Neuronal stem cell (in vitro differentiated cells): Measurements from ENCODE around the gene FAM13B.
"Not testable (repeated sequence)": the region's sequence is repeated elsewhere in the genome, so short reads cannot be mapped to it uniquely, and the experiment has no call there.

Source experiments
- DNase-seq: peaks from one replicate; pipeline ENCODE4 v3.0.0-alpha.2; 2013; ENCODE audit warnings: low spot score
- H2AFZ ChIP-seq: one replicate; pipeline ENCODE4 v1.6.1; 2013; ENCODE audit warnings: mild to moderate bottlenecking, low read length, inconsistent platforms
- H2AK5ac ChIP-seq: 2 replicates; pipeline ENCODE4 v1.6.1; 2013; ENCODE audit warnings: low read depth, mild to moderate bottlenecking, inconsistent platforms, low read length, moderate library complexity, mixed read lengths
- H2BK120ac ChIP-seq: 2 replicates; pipeline ENCODE4 v1.6.1; 2013; ENCODE audit warnings: low read depth, mild to moderate bottlenecking, inconsistent platforms, low read length, moderate library complexity, mixed read lengths
- H2BK12ac ChIP-seq: one replicate; pipeline ENCODE4 v1.6.1; 2013; ENCODE audit warnings: low read length, inconsistent platforms
- H2BK15ac ChIP-seq: 2 replicates; pipeline ENCODE4 v1.6.1; 2013; ENCODE audit warnings: mild to moderate bottlenecking, low read length, inconsistent platforms, mixed read lengths
- H2BK5ac ChIP-seq: one replicate; pipeline ENCODE4 v1.6.1; 2013; ENCODE audit warnings: inconsistent platforms, mild to moderate bottlenecking, low read length, moderate library complexity
- H3K14ac ChIP-seq: one replicate; pipeline ENCODE4 v1.6.1; 2013; ENCODE audit warnings: low read length, inconsistent platforms
- H3K18ac ChIP-seq: 2 replicates; pipeline ENCODE4 v1.6.1; 2013; ENCODE audit warnings: low read length, inconsistent platforms
- H3K23ac ChIP-seq: 2 replicates; pipeline ENCODE4 v1.6.1; 2013; ENCODE audit warnings: low read depth, mild to moderate bottlenecking, mixed read lengths, low read length, inconsistent platforms; ENCODE audit not compliant: poor library complexity
- H3K27ac ChIP-seq: replicated peaks from 3 replicates; pipeline ENCODE4 v1.5.1; 2013; ENCODE audit warnings: low read length, inconsistent platforms
- H3K27me3 ChIP-seq, 3 experiments: 2 replicates each; pipeline ENCODE4 v1.6.1; 2013; ENCODE audit warnings: low read length in 3 of 3, mild to moderate bottlenecking in 2 of 3, inconsistent platforms in 1 of 3, low read depth in 1 of 3, mixed read lengths in 1 of 3, moderate library complexity in 1 of 3; ENCODE audit not compliant: control insufficient read depth in 3 of 3, insufficient read depth in 3 of 3
- H3K36me3 ChIP-seq, 2 donors: replicated peaks in 1 of 2; 2 replicates each; pipeline ENCODE4 v1.6.1; 2013; ENCODE audit warnings: low read length in 2 of 2; ENCODE audit not compliant: control insufficient read depth in 2 of 2, insufficient read depth in 2 of 2
- H3K4ac ChIP-seq: 2 replicates; pipeline ENCODE4 v1.6.1; 2013; ENCODE audit warnings: inconsistent platforms, mild to moderate bottlenecking, low read length, moderate library complexity
- H3K4me1 ChIP-seq, 2 donors: 1 replicate in 1 of 2; 2 replicates in 1 of 2; pipeline ENCODE4 v1.6.1; 2013; ENCODE audit warnings: low read length in 2 of 2, low read depth in 1 of 2; ENCODE audit not compliant: control insufficient read depth in 2 of 2, insufficient read depth in 1 of 2
- H3K4me2 ChIP-seq: one replicate; pipeline ENCODE4 v1.6.1; 2013; ENCODE audit warnings: mild to moderate bottlenecking, low read length, inconsistent platforms; ENCODE audit not compliant: insufficient read depth, poor library complexity, severe bottlenecking
- H3K4me3 ChIP-seq, 2 donors: 2 replicates each; pipeline ENCODE4 v1.5.1; 2013; ENCODE audit warnings: low read length in 2 of 2, mild to moderate bottlenecking in 2 of 2, inconsistent platforms in 1 of 2, moderate library complexity in 1 of 2
- H3K79me1 ChIP-seq: one replicate; pipeline ENCODE4 v1.6.1; 2013; ENCODE audit warnings: low read depth, mild to moderate bottlenecking, inconsistent platforms, low read length, moderate library complexity
- H3K9ac ChIP-seq: one replicate; pipeline ENCODE4 v1.6.1; 2013; ENCODE audit warnings: mild to moderate bottlenecking, low read depth, low read length, inconsistent platforms; ENCODE audit not compliant: poor library complexity
- H3K9me3 ChIP-seq, 2 donors: replicated peaks in 1 of 2; 2 replicates each; pipeline versions ENCODE3 to v1.6.1; 2013; ENCODE audit warnings: low read length in 2 of 2, mild to moderate bottlenecking in 2 of 2, inconsistent platforms in 1 of 2, low read depth in 1 of 2, mixed read lengths in 1 of 2, moderate library complexity in 1 of 2; ENCODE audit not compliant: control insufficient read depth in 2 of 2, insufficient read depth in 1 of 2
- H4K8ac ChIP-seq: one replicate; pipeline ENCODE4 v1.6.1; 2013; ENCODE audit warnings: low read depth, mild to moderate bottlenecking, inconsistent platforms, low read length, moderate library complexity
- H4K91ac ChIP-seq: one replicate; pipeline ENCODE4 v1.6.1; 2013; ENCODE audit warnings: low read length, low read depth, mild to moderate bottlenecking, inconsistent platforms; ENCODE audit not compliant: poor library complexity
- WGBS, 2 donors: extraction: QIAGEN DNeasy Blood & Tissue Kit; methylation state at CpG; one replicate each; pipeline ENCODE4 v1.1.7; 2013; ENCODE audit warnings: missing lambda C conversion rate in 2 of 2, mixed read lengths in 1 of 2; ENCODE audit not compliant: insufficient read length in 2 of 2, insufficient replicate concordance in 1 of 2; ENCODE audit errors: extremely low coverage in 2 of 2; 5-methylcytosine and 5-hydroxymethylcytosine counted together

The FAM13B gene

DNA sequence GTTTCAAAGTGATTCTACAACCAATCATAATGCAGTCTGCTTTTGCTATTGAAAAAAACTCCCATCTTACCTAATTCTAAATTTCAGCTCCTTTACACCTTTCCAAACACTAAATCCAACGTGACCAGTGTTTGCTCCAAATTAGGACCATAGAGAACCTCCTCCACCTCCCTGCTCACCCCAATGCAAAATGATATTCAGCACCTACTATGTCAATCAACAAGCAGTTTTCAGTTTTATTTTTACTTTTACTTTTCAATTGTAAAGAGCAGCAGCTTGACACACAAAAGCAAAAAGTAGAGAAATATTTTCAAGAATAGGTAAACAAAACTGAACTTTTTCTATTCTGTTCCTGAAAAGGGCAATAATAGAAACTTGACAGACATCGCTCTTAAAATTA is 3.4 kb downstream of the FAM13B start:
- Histone ChIP-seq H3K27me3 (no peaks in the 10 kb centered on the region), H3K4me2 (no peak overlapping the region), H2BK120ac (no peak overlapping the region), H3K4me1 (peaks cover 3 to 4% of the 10 kb centered on the region in 2 donors), H3K79me1 (no peaks in the 10 kb centered on the region), H4K91ac (no peak overlapping the region), H4K8ac (no peak overlapping the region), H3K27ac (no peak overlapping the region), H3K9ac (no peak overlapping the region), H2BK5ac (no peak overlapping the region), H3K14ac (no peak overlapping the region), H3K4me3 (no peak overlapping the region), H3K4ac (no peak overlapping the region), H2BK15ac (no peak overlapping the region), H3K18ac (no peak overlapping the region), H3K9me3 (peaks cover 0 to 6% of the 10 kb centered on the region in 2 donors), H2AFZ (no peak overlapping the region), H2AK5ac (no peak overlapping the region), H3K36me3 (peaks cover 2 to 25% of the 10 kb centered on the region in 2 donors), H2BK12ac (no peak overlapping the region), H3K23ac (no peak overlapping the region)
- WGBS, 2 donors: no CpG with 5 or more reads among the region's 2 CpGs
- DNase-seq: no peak

DNA sequence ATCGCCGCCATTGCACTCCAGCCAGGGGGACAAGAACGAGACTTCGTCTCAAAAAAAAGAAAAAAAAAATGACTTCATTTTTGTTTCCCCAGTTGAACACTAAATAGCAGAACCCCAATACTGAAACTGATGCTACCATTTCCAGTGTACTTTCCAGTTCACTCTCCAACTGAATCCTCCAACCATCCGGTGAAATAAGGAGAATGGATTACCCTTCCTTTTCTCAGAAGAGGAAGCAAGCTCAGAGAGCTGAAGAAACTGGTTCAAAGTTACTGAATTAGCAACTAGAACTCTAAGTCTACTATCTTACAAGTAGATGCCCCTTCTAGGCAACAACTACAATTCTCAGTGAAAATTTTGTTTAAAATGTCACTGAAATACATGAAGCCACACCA is 3.9 kb downstream of the FAM13B start:
- Histone ChIP-seq H3K18ac (no peak overlapping the region), H3K9me3 (peaks cover 0 to 6% of the 10 kb centered on the region in 2 donors), H2AFZ (no peak overlapping the region), H2BK120ac (no peak overlapping the region), H2BK15ac (no peak overlapping the region), H3K4me3 (no peak overlapping the region), H2BK12ac (no peak overlapping the region), H3K36me3 (peaks cover 2 to 25% of the 10 kb centered on the region in 2 donors), H3K27me3 (no peaks in the 10 kb centered on the region), H3K14ac (no peak overlapping the region), H2BK5ac (no peak overlapping the region), H3K27ac (no peak overlapping the region), H3K4ac (no peak overlapping the region), H3K4me2 (no peak overlapping the region), H3K9ac (no peak overlapping the region), H2AK5ac (no peak overlapping the region), H3K4me1 (peaks cover 3 to 4% of the 10 kb centered on the region in 2 donors), H4K8ac (no peak overlapping the region), H3K79me1 (no peaks in the 10 kb centered on the region), H4K91ac (no peak overlapping the region), H3K23ac (no peak overlapping the region)
- no peak for DNase-seq
- no CpG with 5 or more reads among the region's 5 CpGs for WGBS, 2 donors

DNA sequence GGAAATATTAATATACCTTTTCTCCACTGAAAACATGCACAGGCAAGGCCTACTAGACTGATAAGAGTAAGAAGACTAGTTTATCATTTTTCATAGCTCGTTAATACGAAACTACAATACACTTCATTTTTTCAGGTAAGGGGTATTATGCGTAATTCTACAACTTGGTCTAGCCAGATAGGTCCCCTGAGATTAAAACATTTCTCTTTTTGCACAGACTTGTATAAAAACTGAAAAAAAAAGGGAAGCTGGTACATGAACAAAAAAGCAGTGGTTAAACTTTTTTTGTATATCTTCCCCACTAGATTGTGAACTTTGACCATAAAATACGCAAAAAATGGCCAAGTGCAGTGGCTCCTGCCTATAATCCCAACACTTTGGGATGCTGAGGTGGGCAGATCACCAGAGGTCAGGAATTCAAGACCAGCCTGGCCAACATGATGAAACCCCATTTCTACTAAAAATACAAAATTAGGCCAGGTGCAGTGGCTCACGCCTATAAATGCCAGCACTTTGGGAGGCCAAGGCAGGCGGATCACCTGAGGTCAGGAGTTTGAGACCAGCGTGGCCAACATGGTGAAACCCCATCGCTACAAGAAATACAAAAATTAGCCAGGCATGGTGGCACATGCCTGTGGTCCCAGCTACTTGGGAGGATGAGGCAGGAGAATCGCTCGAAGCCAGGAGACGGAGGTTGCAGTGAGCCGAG is 4.5 kb downstream of the FAM13B start:
- H2BK120ac ChIP-seq, H4K8ac ChIP-seq, H3K4me3 ChIP-seq, H3K79me1 ChIP-seq, H3K27me3 ChIP-seq, H2BK12ac ChIP-seq, H3K23ac ChIP-seq, H3K18ac ChIP-seq, H3K14ac ChIP-seq, H3K9ac ChIP-seq, H3K4me2 ChIP-seq, H2AK5ac ChIP-seq, H3K4me1 ChIP-seq, H3K9me3 ChIP-seq, DNase-seq, H3K27ac ChIP-seq, H3K4ac ChIP-seq, H2BK15ac ChIP-seq, H2AFZ ChIP-seq, H4K91ac ChIP-seq, H2BK5ac ChIP-seq: not testable (repeated sequence)
- no CpG with 5 or more reads among the region's 12 CpGs for WGBS, 2 donors
- peaks cover 2 to 25% of the 10 kb centered on the region in 2 donors for H3K36me3 ChIP-seq

DNA sequence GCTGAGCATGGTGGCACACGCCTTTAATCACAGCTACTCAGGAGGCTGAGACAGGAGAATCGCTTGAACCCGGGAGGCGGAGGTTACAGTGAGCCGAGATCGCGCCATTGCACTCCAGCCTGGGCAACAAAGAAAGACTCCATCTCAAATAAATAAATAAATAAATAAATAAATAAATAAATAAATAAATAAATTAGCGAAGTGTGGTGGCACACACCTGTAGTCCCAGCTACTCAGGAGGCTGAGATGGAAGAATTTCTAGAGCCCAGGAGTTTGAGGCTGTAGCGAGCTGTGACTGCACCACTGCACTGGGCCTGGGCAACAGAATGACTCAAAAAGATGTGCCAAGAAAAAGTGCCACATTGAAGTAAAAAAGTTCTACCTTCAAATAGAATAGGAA is 6.1 kb downstream of the FAM13B start:
- H2BK12ac ChIP-seq, H3K18ac ChIP-seq, H3K79me1 ChIP-seq, H2AFZ ChIP-seq, H3K4me1 ChIP-seq, H3K4me3 ChIP-seq, H4K8ac ChIP-seq, H3K27ac ChIP-seq, H3K14ac ChIP-seq, H3K9me3 ChIP-seq, H3K4ac ChIP-seq, H2BK120ac ChIP-seq, H2BK5ac ChIP-seq, H3K23ac ChIP-seq, H3K27me3 ChIP-seq, H2BK15ac ChIP-seq, DNase-seq, H3K9ac ChIP-seq, H3K4me2 ChIP-seq, H2AK5ac ChIP-seq, H4K91ac ChIP-seq: not testable (repeated sequence)
- peaks cover 2 to 25% of the 10 kb centered on the region in 2 donors for H3K36me3 ChIP-seq
- no CpG with 5 or more reads among the region's 9 CpGs for WGBS, 2 donors
